ENCODE results near the gene COL27A1. TPM values are rescaled to one million over a fixed set of nuclear protein-coding genes. Genes with fewer than 3 reads are reported as not detected.

Gene COL27A1
- total RNA-seq, 1 donor from 2014 or later: 7.4 TPM

DNA sequence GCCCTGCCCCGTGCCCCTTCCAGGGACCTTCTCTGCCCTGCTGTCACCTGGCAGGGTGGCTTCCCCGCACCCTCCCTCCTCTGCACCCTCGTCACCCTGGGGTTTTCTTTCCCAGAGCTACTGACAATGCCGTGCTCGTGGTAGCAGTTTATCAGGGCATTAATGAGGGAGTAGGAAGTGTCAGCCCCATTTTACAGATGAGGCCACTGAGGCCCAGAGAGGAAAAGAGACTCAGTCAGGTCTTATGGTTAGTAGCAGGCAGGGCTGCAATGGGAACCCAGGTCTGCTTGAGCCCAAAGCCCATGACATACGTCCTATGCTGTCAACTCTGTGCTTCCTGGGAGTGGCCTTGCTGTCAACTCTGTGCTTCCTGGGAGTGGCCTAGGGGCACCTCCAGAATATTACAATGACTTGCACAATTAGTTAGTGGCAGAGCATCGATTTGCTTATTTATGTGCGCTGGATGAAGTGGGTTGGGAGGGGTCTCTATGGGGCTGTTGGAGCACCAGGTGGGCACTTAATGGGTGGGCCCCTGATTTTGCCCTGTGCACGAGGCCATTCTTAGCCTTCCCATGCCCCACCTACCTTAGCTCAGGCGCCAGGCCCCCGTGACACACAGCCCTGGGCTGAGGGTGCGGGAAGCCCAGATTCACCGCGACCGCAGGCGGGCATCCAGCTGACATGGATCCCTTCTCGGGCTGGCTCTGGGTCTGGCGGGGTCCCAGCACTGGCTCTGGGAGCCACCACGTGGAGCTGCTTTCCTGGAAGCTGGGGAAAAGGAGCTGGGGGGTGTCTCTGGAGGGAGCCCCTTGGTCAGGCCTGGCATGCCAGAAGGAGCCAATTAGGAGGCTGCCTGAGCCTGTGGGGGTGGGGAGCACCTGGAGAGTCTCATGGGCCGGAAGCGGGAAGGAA is 85.6 kb downstream of the COL27A1 start:
- DNase-seq (ENCODE audit: low spot score): no peak

DNA sequence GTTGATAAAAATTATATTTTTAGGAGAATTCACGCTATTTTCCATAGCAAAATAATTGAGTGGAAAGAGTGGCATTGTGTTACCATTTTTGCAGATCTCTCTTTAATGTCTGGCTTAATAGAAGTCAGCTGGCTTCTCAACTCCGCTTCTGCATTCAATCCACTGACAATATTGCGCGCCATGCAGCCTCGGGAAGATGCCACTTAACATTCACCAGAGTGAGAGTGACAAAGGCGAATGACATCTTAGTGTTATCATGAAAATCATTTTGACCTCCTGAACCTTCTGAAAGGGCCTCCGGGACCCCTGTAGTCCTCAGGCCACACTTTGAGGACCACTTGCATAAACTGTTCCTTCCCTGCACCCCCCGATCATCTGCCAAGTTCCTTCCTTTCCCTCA is 87.5 kb downstream of the COL27A1 start:
- no peak overlapping the region for H3K27ac Mint-ChIP-seq
- H3K27me3 Mint-ChIP-seq (ENCODE audit: insufficient read depth): peaks cover 4% of the 10 kb centered on the region
- H3K9me3 Mint-ChIP-seq: no peaks in the 10 kb centered on the region
- H3K4me1 Mint-ChIP-seq (ENCODE audit: low read depth): no peaks in the 10 kb centered on the region
- H3K36me3 Mint-ChIP-seq (ENCODE audit: low read depth): no peaks in the 10 kb centered on the region
- intact Hi-C loops (cut with micrococcal nuclease): no loop called here
- no peak overlapping the region for H3K4me3 Mint-ChIP-seq
- no peak for DNase-seq (ENCODE audit: low spot score)

More for the DNA sequence above, 85.6 kb downstream of the COL27A1 start:
- H3K9me3 Mint-ChIP-seq: no peaks in the 10 kb centered on the region
- H3K4me1 Mint-ChIP-seq (ENCODE audit: low read depth): no peaks in the 10 kb centered on the region
- H3K4me3 Mint-ChIP-seq: no peak overlapping the region
- intact Hi-C loops (cut with micrococcal nuclease): no loop called here
- no peaks in the 10 kb centered on the region for H3K36me3 Mint-ChIP-seq (ENCODE audit: low read depth)
- H3K27me3 Mint-ChIP-seq (ENCODE audit: insufficient read depth): peaks cover 4% of the 10 kb centered on the region
- no peak overlapping the region for H3K27ac Mint-ChIP-seq

DNA sequence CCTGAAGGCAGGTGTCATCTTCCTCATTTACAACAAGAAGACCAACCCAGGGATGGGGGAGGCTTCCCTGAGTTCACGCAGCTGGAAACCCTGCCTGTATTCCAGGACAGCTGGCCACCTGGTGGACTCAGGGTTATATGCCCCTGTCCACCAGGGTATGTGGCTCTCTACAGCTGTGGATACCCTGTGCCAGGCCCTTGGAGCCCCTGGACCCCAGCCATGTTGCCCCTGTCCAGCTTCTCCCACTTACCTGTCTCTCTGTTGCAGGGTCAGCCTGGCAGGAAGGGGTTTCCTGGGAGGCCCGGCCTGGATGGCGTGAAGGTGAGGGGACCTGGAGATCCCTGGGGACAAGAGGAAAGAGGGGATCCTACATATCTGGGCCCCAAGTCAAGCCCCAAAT is 87.9 kb downstream of the COL27A1 start:
- Mint-ChIP-seq H3K36me3 (ENCODE audit: low read depth) (no peaks in the 10 kb centered on the region), H3K27ac (no peak overlapping the region), H3K4me1 (ENCODE audit: low read depth) (no peaks in the 10 kb centered on the region), H3K4me3 (no peak overlapping the region), H3K9me3 (no peaks in the 10 kb centered on the region), H3K27me3 (ENCODE audit: insufficient read depth) (peaks cover 4% of the 10 kb centered on the region)
- intact Hi-C loops (cut with micrococcal nuclease): no loop called here
- DNase-seq (ENCODE audit: low spot score): no peak

DNA sequence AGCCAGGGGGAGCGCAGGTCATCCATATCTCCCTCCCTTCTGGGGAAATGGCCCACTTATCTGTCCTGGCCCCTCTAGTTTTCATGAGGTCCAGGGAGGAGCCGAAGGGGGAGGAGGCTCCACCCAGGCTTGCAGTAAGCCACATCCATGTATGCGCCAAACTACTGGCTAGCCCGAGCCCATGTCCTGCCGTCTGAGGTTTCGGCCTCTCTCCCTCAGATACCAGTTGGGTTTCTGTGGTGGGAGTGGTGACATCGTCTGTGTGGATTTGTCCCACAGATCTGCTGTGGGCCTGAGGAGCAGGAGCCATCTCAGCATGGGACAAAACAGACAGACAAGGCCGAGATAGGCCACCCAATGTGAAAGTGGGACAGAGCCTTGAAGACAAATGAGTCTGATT is 89.2 kb downstream of the COL27A1 start:
- no peak for DNase-seq (ENCODE audit: low spot score)
- intact Hi-C loops (cut with micrococcal nuclease): no loop called here
- H3K4me1 Mint-ChIP-seq (ENCODE audit: low read depth): no peaks in the 10 kb centered on the region
- H3K36me3 Mint-ChIP-seq (ENCODE audit: low read depth): no peaks in the 10 kb centered on the region
- no peak overlapping the region for H3K27ac Mint-ChIP-seq
- no peaks in the 10 kb centered on the region for H3K9me3 Mint-ChIP-seq
- no peak overlapping the region for H3K4me3 Mint-ChIP-seq
- no peaks in the 10 kb centered on the region for H3K27me3 Mint-ChIP-seq (ENCODE audit: insufficient read depth)

DNA sequence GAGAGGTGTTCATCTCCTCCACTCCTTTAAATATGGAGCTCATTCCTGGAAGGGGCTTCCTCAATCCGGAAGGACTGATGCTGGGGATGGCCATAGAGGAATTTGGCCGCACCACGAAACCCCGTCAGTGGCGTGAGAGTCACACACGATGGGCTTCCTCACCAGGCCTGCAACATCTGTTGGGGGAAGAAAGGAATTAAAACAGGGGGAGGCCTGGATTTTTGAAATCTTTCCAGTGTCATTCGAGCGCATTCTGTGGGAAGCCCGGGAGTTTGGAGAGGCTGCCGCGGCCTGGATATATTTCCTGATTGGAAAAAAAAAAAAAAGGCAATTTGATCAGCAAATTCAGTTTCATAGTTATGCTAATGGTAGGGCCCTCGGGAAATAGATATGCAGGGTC is 91.2 kb downstream of the COL27A1 start:
- H3K36me3 Mint-ChIP-seq (ENCODE audit: low read depth): no peaks in the 10 kb centered on the region
- intact Hi-C loops (cut with micrococcal nuclease): no loop called here
- DNase-seq (ENCODE audit: low spot score): no peak
- no peak overlapping the region for H3K27ac Mint-ChIP-seq
- no peaks in the 10 kb centered on the region for H3K27me3 Mint-ChIP-seq (ENCODE audit: insufficient read depth)
- no peaks in the 10 kb centered on the region for H3K9me3 Mint-ChIP-seq
- H3K4me1 Mint-ChIP-seq (ENCODE audit: low read depth): no peaks in the 10 kb centered on the region
- no peak overlapping the region for H3K4me3 Mint-ChIP-seq

DNA sequence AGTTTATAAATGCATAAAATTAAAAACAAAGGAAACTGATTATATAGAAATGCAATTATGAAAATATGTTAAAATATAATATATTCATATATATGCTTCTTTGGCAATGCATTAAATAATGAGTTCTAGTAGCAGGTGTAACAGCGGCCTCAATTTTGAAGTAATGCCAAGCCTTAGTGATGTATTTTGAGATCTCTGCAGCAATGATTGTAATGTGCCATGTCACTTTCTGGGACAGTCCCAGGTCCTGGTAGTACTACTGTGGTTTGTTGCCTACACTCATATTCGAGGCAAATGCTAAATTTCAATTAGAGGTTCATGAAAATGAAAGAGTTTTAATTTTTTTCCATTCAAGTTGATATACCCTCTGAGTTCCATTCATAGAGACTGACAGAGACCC is 91.7 kb downstream of the COL27A1 start:
- Mint-ChIP-seq H3K4me3 (no peak overlapping the region), H3K4me1 (ENCODE audit: low read depth) (no peaks in the 10 kb centered on the region), H3K27me3 (ENCODE audit: insufficient read depth) (no peaks in the 10 kb centered on the region), H3K9me3 (no peaks in the 10 kb centered on the region), H3K36me3 (ENCODE audit: low read depth) (no peaks in the 10 kb centered on the region), H3K27ac (no peak overlapping the region)
- intact Hi-C loops (cut with micrococcal nuclease): no loop called here
- DNase-seq (ENCODE audit: low spot score): no peak

DNA sequence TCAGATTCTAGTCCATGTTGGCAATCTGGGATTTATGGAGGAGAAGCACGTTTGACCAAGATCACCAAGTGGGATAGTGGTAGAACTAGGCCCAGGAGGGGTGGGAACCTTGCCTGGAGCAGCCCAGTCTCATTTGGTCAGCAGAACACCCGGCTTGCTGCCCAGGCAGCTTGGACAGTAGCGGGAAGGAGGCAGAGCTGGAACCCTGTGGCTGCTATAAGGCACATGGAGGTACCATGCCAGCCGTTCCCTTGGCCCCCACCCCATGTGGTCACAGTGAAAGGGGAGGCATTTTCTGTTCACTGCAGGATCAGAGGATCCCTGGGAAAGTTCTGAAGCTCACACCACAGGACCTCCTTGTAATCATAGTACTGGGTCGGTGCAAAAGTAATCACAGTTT is 92.2 kb downstream of the COL27A1 start:
- no peaks in the 10 kb centered on the region for H3K9me3 Mint-ChIP-seq

DNA sequence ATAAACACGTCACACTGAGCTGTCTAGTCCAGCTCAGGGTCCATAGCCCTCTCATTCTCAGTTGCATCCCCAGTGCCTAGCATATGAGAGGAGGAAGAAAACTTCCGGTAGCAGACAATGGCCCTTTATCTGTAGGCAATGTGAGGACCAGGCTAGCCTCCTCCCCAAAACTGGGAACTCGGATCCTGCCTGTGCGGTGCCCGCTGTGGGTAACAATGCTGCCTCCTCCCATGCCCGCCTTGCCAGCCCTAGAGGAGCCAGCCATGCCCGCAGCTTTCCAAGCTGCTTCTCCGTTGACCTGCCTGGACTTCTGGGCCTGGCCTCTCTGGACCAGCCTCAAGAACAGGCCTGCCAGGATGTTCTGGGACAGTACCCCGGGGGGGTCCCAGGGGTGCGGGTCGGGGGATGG is 93.0 kb downstream of the COL27A1 start:
- Mint-ChIP-seq H3K27me3 (ENCODE audit: insufficient read depth) (no peaks in the 10 kb centered on the region), H3K36me3 (ENCODE audit: low read depth) (no peaks in the 10 kb centered on the region), H3K27ac (no peak overlapping the region), H3K4me3 (no peak overlapping the region), H3K9me3 (no peaks in the 10 kb centered on the region), H3K4me1 (ENCODE audit: low read depth) (no peaks in the 10 kb centered on the region)
- intact Hi-C loops (cut with micrococcal nuclease): no loop called here
- DNase-seq (ENCODE audit: low spot score): no peak

More for the DNA sequence above, 92.2 kb downstream of the COL27A1 start:
- intact Hi-C loops (cut with micrococcal nuclease): no loop called here
- no peaks in the 10 kb centered on the region for H3K4me1 Mint-ChIP-seq (ENCODE audit: low read depth)
- no peak overlapping the region for H3K4me3 Mint-ChIP-seq
- DNase-seq (ENCODE audit: low spot score): no peak
- no peak overlapping the region for H3K27ac Mint-ChIP-seq
- H3K36me3 Mint-ChIP-seq (ENCODE audit: low read depth): no peaks in the 10 kb centered on the region
- no peaks in the 10 kb centered on the region for H3K27me3 Mint-ChIP-seq (ENCODE audit: insufficient read depth)

DNA sequence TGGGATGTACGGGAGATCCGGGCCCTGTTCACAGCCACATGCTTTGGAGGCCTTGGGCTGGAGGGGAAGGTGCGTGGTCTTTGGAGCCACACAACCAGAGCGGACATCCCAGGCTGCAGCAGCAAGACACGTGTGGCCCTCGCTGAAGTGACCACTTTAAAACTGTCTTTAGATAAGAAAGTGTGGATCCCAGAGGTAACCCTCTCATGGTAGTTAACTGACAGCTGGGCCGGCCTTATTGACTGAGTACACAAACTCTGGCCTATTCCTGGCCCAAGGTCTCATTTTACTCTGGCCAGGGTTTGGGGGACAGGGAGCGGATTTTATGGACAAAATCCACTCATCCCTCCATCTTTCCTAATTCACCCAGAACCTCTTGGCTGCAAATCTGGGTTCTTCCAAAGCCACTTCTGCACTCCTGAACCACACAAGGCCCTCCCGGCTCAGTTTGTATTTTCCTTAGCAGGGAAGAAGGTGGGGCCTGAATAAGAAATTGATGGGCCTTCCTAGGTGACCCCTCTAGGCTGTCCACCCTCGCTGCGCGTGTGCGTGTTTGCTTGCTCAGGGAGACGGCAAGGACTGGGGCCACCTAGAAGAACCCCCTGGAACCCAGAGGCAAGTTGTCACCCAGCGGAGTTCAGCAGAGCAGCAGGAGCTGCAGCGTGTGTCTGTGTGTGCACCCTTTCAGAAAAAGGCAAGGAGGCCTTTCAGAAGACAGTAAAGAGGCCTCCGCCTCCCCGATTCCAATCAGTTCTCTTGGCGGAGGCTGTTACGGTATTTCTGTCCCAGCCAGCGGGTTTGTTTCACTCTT is 94.3 kb downstream of the COL27A1 start:
- no peak for DNase-seq (ENCODE audit: low spot score)
- intact Hi-C loops (cut with micrococcal nuclease): no loop called here
- no peaks in the 10 kb centered on the region for H3K36me3 Mint-ChIP-seq (ENCODE audit: low read depth)
- H3K4me1 Mint-ChIP-seq (ENCODE audit: low read depth): no peaks in the 10 kb centered on the region
- H3K27ac Mint-ChIP-seq: no peak overlapping the region
- no peak overlapping the region for H3K4me3 Mint-ChIP-seq
- H3K9me3 Mint-ChIP-seq: no peaks in the 10 kb centered on the region
- no peaks in the 10 kb centered on the region for H3K27me3 Mint-ChIP-seq (ENCODE audit: insufficient read depth)

DNA sequence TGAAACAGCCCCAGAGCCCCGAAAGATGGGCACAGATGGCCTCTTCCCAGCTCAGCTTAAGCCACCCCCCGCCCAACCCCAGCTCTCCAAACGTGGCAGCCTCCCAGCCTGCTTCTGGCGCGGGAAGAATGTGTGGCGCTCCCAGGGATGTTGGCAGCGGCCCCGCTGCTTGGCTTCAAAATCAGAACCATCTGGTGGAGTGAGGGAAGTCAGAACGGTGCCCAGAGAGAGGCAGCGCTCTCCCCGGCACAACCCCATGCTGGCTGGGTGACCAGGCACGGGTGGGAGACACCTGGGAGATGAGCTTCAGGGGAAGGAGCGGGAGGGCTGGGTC is 94.9 kb downstream of the COL27A1 start:
- H3K4me1 Mint-ChIP-seq (ENCODE audit: low read depth): no peaks in the 10 kb centered on the region
- no peak overlapping the region for H3K27ac Mint-ChIP-seq
- no peaks in the 10 kb centered on the region for H3K9me3 Mint-ChIP-seq
- no peaks in the 10 kb centered on the region for H3K27me3 Mint-ChIP-seq (ENCODE audit: insufficient read depth)
- no peak for DNase-seq (ENCODE audit: low spot score)
- H3K4me3 Mint-ChIP-seq: no peak overlapping the region
- H3K36me3 Mint-ChIP-seq (ENCODE audit: low read depth): no peaks in the 10 kb centered on the region
- intact Hi-C loops (cut with micrococcal nuclease): no loop called here

DNA sequence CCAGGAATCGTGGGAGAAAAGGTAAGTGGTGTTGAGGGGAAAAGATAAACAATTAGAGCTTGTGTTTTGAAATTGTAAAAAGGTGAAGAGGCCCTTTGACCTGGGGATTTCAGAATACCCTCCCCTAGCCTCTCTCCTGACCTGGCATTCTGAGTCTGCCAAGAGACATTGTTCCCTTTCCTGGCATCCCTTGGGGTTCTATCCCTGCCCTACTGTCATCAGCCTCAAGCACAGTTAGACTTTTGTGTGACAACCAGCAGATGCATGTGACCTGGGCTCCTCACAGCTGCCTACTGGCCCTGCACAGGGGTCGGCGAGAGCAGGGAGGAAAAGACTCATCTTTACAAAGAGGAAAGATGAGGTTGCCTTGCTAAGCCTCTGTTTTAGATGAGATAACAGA is 95.3 kb downstream of the COL27A1 start:
- intact Hi-C loops (cut with micrococcal nuclease): no loop called here
- H3K9me3 Mint-ChIP-seq: no peaks in the 10 kb centered on the region
- DNase-seq (ENCODE audit: low spot score): no peak
- no peaks in the 10 kb centered on the region for H3K36me3 Mint-ChIP-seq (ENCODE audit: low read depth)
- no peaks in the 10 kb centered on the region for H3K4me1 Mint-ChIP-seq (ENCODE audit: low read depth)
- H3K4me3 Mint-ChIP-seq: no peak overlapping the region
- H3K27ac Mint-ChIP-seq: no peak overlapping the region
- no peaks in the 10 kb centered on the region for H3K27me3 Mint-ChIP-seq (ENCODE audit: insufficient read depth)

DNA sequence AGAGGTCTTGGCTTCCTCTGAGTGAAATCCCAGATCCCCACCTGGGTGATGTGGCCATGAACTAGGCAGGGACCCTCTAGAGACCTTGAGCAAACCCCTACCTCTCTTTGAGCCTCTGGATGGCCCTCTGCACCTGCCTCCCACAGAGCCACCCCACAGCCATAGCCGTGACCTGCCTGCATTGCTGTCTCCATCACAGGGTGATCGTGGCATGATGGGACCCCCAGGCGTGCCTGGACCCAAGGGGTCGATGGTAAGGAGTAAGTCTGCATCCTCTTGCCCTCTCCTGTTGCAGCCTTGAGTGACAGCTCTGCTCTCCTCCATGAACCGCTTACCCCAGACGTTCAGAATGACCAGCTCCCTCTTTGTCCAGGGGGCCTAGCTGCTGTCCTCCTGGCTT is 97.1 kb downstream of the COL27A1 start:
- intact Hi-C loops (cut with micrococcal nuclease): no loop called here
- Mint-ChIP-seq H3K9me3 (no peaks in the 10 kb centered on the region), H3K27me3 (ENCODE audit: insufficient read depth) (no peaks in the 10 kb centered on the region), H3K4me3 (no peak overlapping the region), H3K27ac (no peak overlapping the region), H3K36me3 (ENCODE audit: low read depth) (no peaks in the 10 kb centered on the region), H3K4me1 (ENCODE audit: low read depth) (no peaks in the 10 kb centered on the region)
- no peak for DNase-seq (ENCODE audit: low spot score)

DNA sequence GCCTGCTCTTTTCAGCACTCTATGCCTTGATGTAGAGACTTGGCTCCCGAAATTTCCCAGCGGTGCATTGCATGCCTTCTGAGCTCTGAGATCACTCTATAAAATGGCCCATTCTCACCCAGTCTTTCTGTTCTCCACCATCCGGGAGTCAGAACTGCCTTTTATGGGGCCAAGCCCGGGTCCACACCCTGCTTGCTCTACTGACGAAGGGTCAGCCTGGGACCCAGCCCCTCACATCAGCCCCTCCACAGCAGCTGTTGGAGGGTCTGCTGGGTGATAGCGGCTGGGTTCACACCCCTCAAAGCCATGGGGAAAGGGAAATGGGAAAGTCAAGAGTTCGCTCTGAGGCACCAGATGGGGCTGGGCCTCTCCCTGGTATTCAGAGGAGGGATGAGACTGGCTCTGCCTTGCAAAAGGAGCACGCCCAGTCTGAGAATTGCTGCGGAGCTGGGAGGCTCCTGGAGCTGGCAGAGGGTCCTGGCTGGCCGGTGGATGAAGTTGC is 101.5 kb downstream of the COL27A1 start:
- no peak for DNase-seq (ENCODE audit: low spot score)
- Mint-ChIP-seq H3K9me3 (no peaks in the 10 kb centered on the region), H3K27me3 (ENCODE audit: insufficient read depth) (no peaks in the 10 kb centered on the region), H3K4me3 (no peak overlapping the region), H3K4me1 (ENCODE audit: low read depth) (no peaks in the 10 kb centered on the region), H3K27ac (no peak overlapping the region), H3K36me3 (ENCODE audit: low read depth) (no peaks in the 10 kb centered on the region)
- intact Hi-C loops (cut with micrococcal nuclease): no loop called here

Data from activated T-helper 1 cell treated with anti-CD3 and anti-CD28 coated beads, Interleukin-12 subunit alpha, Interleukin-12 subunit beta, Interleukin-2, Interleukin-4 antibody, amounts not matched to agents 30 ng/mL and 10 ng/mL and 1 ng/mL, durations not matched to agents 14 hours and 24 hours and 36 hours (primary cell).